ENCODE data around the gene POU2F2. TPM values are rescaled to one million over a fixed set of nuclear protein-coding genes. Genes with fewer than 3 reads are reported as not detected.

POU2F2 gene
- total and polyA plus RNA-seq, 10 of the 15 experiments (the other 5 are each of a cell fraction or from before 2014, with no cell fraction given): 4.4 to 62.4 (median 37.9) TPM

DNA sequence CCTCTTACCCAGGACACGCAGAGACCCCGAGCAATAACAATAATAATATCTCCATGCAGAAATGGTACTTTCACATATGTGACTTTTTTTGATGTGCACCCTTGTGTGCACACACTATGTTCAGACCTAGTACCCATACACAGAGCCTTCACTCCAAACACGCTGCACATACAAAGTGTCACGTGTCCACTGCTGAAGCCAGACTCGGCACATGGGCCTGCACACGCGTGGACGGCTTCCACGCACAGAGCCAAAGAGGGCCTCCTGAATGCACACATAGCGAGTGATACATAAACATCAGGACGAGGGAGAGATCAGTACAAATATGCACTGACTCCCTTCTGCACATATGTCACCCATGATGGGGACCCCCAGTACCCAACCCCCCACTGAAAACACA, 41.9 kb upstream of the POU2F2 start:
- no peak for ATAC-seq
- DNase-seq (ENCODE audit: low read depth, low spot score): no peak
- H4K20me1 ChIP-seq (ENCODE audit: control insufficient read depth, insufficient read depth): no peaks in the 10 kb centered on the region; the same call in 1 of the 2 replicates
- H3K4me2 ChIP-seq (ENCODE audit: control insufficient read depth, insufficient read depth): no peak overlapping the region
- TF ChIP-seq PML (IDR thresholded peaks at IDR 0.05; ENCODE audit: low read length) (no peak), CEBPB (IDR thresholded peaks at IDR 0.05; ENCODE audit: borderline replicate concordance in 1 of 2, low read depth in 2 of 2, low read length in 2 of 2) (no peak), ZNF274 (IDR thresholded peaks at IDR 0.05; ENCODE audit: insufficient read depth, insufficient read length) (no peak), NR2C1 (IDR thresholded peaks at IDR 0.05) (no peak), ZNF24 (IDR thresholded peaks at IDR 0.05) (no peak), GATAD2B (conservative IDR thresholded peaks at IDR 0.05; ENCODE audit: low read depth) (no peak), RELA (IDR thresholded peaks at IDR 0.05; ENCODE audit: borderline replicate concordance, partially characterized antibody) (no peak), POLR2A (IDR thresholded peaks at IDR 0.05; ENCODE audit: low read depth, low read length) (no peak), CBX3 (IDR thresholded peaks at IDR 0.05; ENCODE audit: borderline replicate concordance, low read depth) (no peak), MTA2 (IDR thresholded peaks at IDR 0.05; ENCODE audit: low read depth) (no peak), ZNF207 (IDR thresholded peaks at IDR 0.05; ENCODE audit: borderline replicate concordance) (no peak), KDM1A (IDR thresholded peaks at IDR 0.05; ENCODE audit: borderline replicate concordance) (no peak), TAF1 (IDR thresholded peaks at IDR 0.05; ENCODE audit: borderline replicate concordance, low read depth, low read length) (no peak), HDAC2 (IDR thresholded peaks at IDR 0.05) (no peak), NR2F1 (conservative IDR thresholded peaks at IDR 0.05) (no peak)
- TF ChIP-seq, protein P1, sequence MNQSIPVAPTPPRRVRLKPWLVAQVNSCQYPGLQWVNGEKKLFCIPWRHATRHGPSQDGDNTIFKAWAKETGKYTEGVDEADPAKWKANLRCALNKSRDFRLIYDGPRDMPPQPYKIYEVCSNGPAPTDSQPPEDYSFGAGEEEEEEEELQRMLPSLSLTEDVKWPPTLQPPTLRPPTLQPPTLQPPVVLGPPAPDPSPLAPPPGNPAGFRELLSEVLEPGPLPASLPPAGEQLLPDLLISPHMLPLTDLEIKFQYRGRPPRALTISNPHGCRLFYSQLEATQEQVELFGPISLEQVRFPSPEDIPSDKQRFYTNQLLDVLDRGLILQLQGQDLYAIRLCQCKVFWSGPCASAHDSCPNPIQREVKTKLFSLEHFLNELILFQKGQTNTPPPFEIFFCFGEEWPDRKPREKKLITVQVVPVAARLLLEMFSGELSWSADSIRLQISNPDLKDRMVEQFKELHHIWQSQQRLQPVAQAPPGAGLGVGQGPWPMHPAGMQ (IDR thresholded peaks at IDR 0.05; ENCODE audit: borderline replicate concordance): no peak
- TF ChIP-seq, protein P2, sequence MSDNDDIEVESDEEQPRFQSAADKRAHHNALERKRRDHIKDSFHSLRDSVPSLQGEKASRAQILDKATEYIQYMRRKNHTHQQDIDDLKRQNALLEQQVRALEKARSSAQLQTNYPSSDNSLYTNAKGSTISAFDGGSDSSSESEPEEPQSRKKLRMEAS (IDR thresholded peaks at IDR 0.05; ENCODE audit: low read depth, low read length): no peak
- TF ChIP-seq, protein P3, sequence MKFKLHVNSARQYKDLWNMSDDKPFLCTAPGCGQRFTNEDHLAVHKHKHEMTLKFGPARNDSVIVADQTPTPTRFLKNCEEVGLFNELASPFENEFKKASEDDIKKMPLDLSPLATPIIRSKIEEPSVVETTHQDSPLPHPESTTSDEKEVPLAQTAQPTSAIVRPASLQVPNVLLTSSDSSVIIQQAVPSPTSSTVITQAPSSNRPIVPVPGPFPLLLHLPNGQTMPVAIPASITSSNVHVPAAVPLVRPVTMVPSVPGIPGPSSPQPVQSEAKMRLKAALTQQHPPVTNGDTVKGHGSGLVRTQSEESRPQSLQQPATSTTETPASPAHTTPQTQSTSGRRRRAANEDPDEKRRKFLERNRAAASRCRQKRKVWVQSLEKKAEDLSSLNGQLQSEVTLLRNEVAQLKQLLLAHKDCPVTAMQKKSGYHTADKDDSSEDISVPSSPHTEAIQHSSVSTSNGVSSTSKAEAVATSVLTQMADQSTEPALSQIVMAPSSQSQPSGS (IDR thresholded peaks at IDR 0.05; ENCODE audit: low read length): no peak
- TF ChIP-seq, protein P4, sequence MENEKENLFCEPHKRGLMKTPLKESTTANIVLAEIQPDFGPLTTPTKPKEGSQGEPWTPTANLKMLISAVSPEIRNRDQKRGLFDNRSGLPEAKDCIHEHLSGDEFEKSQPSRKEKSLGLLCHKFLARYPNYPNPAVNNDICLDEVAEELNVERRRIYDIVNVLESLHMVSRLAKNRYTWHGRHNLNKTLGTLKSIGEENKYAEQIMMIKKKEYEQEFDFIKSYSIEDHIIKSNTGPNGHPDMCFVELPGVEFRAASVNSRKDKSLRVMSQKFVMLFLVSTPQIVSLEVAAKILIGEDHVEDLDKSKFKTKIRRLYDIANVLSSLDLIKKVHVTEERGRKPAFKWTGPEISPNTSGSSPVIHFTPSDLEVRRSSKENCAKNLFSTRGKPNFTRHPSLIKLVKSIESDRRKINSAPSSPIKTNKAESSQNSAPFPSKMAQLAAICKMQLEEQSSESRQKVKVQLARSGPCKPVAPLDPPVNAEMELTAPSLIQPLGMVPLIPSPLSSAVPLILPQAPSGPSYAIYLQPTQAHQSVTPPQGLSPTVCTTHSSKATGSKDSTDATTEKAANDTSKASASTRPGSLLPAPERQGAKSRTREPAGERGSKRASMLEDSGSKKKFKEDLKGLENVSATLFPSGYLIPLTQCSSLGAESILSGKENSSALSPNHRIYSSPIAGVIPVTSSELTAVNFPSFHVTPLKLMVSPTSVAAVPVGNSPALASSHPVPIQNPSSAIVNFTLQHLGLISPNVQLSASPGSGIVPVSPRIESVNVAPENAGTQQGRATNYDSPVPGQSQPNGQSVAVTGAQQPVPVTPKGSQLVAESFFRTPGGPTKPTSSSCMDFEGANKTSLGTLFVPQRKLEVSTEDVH (IDR thresholded peaks at IDR 0.05; ENCODE audit: low read depth, partially characterized antibody): no peak
- TF ChIP-seq, protein P5, sequence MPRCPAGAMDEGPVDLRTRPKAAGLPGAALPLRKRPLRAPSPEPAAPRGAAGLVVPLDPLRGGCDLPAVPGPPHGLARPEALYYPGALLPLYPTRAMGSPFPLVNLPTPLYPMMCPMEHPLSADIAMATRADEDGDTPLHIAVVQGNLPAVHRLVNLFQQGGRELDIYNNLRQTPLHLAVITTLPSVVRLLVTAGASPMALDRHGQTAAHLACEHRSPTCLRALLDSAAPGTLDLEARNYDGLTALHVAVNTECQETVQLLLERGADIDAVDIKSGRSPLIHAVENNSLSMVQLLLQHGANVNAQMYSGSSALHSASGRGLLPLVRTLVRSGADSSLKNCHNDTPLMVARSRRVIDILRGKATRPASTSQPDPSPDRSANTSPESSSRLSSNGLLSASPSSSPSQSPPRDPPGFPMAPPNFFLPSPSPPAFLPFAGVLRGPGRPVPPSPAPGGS (IDR thresholded peaks at IDR 0.05; ENCODE audit: borderline replicate concordance, insufficient read depth, low read depth, low read length, poor library complexity, severe bottlenecking): no peak
- no peak overlapping the region for H3K9ac ChIP-seq (ENCODE audit: control insufficient read depth, insufficient read depth, low read length)
- H3K27me3 ChIP-seq (replicated peaks in 1 of 2; ENCODE audit: control insufficient read depth in 2 of 2, insufficient read depth in 2 of 2, low read length in 1 of 2): peaks cover 10 to 32% of the 10 kb centered on the region in 2 experiments
- no peaks in the 10 kb centered on the region for H3K4me1 ChIP-seq (ENCODE audit: control insufficient read depth, insufficient read depth, low read length)
- FAIRE-seq: no peak
- ChIA-PET POLR2A (no interaction called here), CTCF (interaction anchor here (1.7 kb wide), 1 partner anchor 122 kb away, joined by 4 read pairs; no protein-coding TSS in a partner anchor), SMC1A (ENCODE audit: uncharacterized antibody, unreplicated experiment) (no interaction called here), RAD21 (ENCODE audit: unreplicated experiment) (no interaction called here)
- H3K27ac ChIP-seq (ENCODE audit: control insufficient read depth, insufficient read depth): no peak overlapping the region
- 49% methylated on average over 11 of the region's 11 CpGs for WGBS (ENCODE audit: insufficient coverage, insufficient replicate concordance, low lambda C conversion rate, missing lambda C conversion rate)
- H3K36me3 ChIP-seq (ENCODE audit: control insufficient read depth in 2 of 2, insufficient read depth in 2 of 2, low read length in 1 of 2): no peaks in the 10 kb centered on the region
- in situ Hi-C loops (cut with MboI): no loop called here
- no peak overlapping the region for H3K4me3 ChIP-seq
- H3K79me2 ChIP-seq (ENCODE audit: control insufficient read depth, insufficient read depth, low read length): no peaks in the 10 kb centered on the region
- H2AFZ ChIP-seq (ENCODE audit: control insufficient read depth, low read depth, low read length): no peak overlapping the region
- no peaks in the 10 kb centered on the region for H3K9me3 ChIP-seq (replicated peaks; ENCODE audit: control insufficient read depth, insufficient read depth, low read length)
- intact Hi-C loops (cut with micrococcal nuclease; ENCODE audit: unreplicated experiment): no loop called here
- BruUV-seq (replicated peaks): no TSS peak

Data from GM12878 (cell line).